Aorta (tissue), 5 donors: ENCODE results near the gene ARHGEF11. TPM values are rescaled to one million over a fixed set of nuclear protein-coding genes. Genes with fewer than 3 reads are reported as not detected.

ENCODE experiments used
- ATAC-seq: fragments of 200-7000 bp; cut with Tn5 transposase; one replicate; pipeline ENCODE4 v1.9.1; 2022; ENCODE audit warnings: moderate library complexity; ENCODE audit not compliant: low FRiP score
- DNase-seq, 2 donors: peaks; one replicate each; pipeline ENCODE4 v3.0.0-alpha.2; 2020
- H3K27ac ChIP-seq, 2 donors: one replicate each; pipeline ENCODE4 v1.5.1; 2013; ENCODE audit warnings: low read length in 2 of 2, mild to moderate bottlenecking in 2 of 2, moderate library complexity in 2 of 2, control low read depth in 1 of 2, inconsistent platforms in 1 of 2, low read depth in 1 of 2
- H3K27me3 ChIP-seq, 2 donors: one replicate each; pipeline ENCODE4 v1.6.1; 2013; ENCODE audit warnings: control low read depth in 1 of 2, low read length in 1 of 2, mild to moderate bottlenecking in 1 of 2, moderate library complexity in 1 of 2; ENCODE audit not compliant: insufficient read depth in 2 of 2, control insufficient read depth in 1 of 2
- H3K36me3 ChIP-seq, 2 donors: one replicate each; pipeline ENCODE4 v1.6.1; 2013; ENCODE audit warnings: control low read depth in 1 of 2, low read length in 1 of 2, mild to moderate bottlenecking in 1 of 2; ENCODE audit not compliant: insufficient read depth in 2 of 2, control insufficient read depth in 1 of 2
- H3K4me1 ChIP-seq, 2 donors: one replicate each; pipeline ENCODE4 v1.6.1; 2013; ENCODE audit warnings: low read length in 2 of 2, control low read depth in 1 of 2, mild to moderate bottlenecking in 1 of 2, moderate library complexity in 1 of 2; ENCODE audit not compliant: insufficient read depth in 2 of 2, control insufficient read depth in 1 of 2
- H3K4me3 ChIP-seq, 2 donors: one replicate each; pipeline ENCODE4 v1.5.1; 2013; ENCODE audit warnings: low read length in 2 of 2, control low read depth in 1 of 2, mild to moderate bottlenecking in 1 of 2
- H3K9me3 ChIP-seq: one replicate; pipeline ENCODE4 v1.6.1; 2013; ENCODE audit warnings: mild to moderate bottlenecking, low read length; ENCODE audit not compliant: control insufficient read depth
- WGBS, 2 donors: extraction: QIAGEN DNeasy Blood & Tissue Kit; methylation state at CpG; one replicate each; pipeline ENCODE4 v1.1.7; 2013; 5-methylcytosine and 5-hydroxymethylcytosine counted together
- intact Hi-C, 2 donors: fragments of 100-400 bp; cut with DNase I; formaldehyde crosslinking; loops; one replicate each; pipeline versions ENCODE4 v1.14.2 to v1.15.0; 2022
- polyA plus RNA-seq, 2 donors: library from polyadenylated mRNA; stranded (reverse); fragments of 200-250 nt; gene quantifications; one replicate each; pipeline ENCODE4 v1.2.3, GENCODE V29; 2013
- total RNA-seq, 2 donors: library from RNA; stranded (reverse); fragmentation: NEBNext Ultra II Directional; extraction: Animal tissue kit (Norgen Biotek cat#: 25700); gene quantifications; one replicate each; pipeline ENCODE4 v1.2.1, GENCODE V29; 2021
- donor health status: healthy with polysubstance abuse.
- donor health status: Bipolar disorder and iron deficiency.
- donor health status: DM: no; HTN: no; CAD: no.
- donor health status: DM: no; HTN: no; CAD: no.
- donor health status: DM: yes; HTN: yes; CAD: no.

The ARHGEF11 gene
- total and polyA plus RNA-seq, 4 donors: 9.3 to 47.8 (median 24.6) TPM

GRCh38 chr1:156993426-156994147 lies 52.0 kb downstream of the ARHGEF11 start:
- H3K36me3 ChIP-seq: no peaks in the 10 kb centered on the region
- no peaks in the 10 kb centered on the region for H3K4me1 ChIP-seq
- H3K27ac ChIP-seq: no peak overlapping the region
- no peak for ATAC-seq
- intact Hi-C loops: no loop called here
- H3K9me3 ChIP-seq: no peaks in the 10 kb centered on the region
- no peaks in the 10 kb centered on the region for H3K27me3 ChIP-seq
- DNase-seq: no peak
- 86 to 91% methylated on average over 6 of the region's 6 CpGs for WGBS, 2 donors
- no peak overlapping the region for H3K4me3 ChIP-seq

GRCh38 chr1:156992215-156992614 lies 53.3 kb downstream of the ARHGEF11 start:
- intact Hi-C loops: no loop called here
- no peak for DNase-seq
- H3K27me3 ChIP-seq: no peaks in the 10 kb centered on the region
- no peaks in the 10 kb centered on the region for H3K9me3 ChIP-seq
- WGBS, 2 donors: 93 to 96% methylated on average over 7 of the region's 7 CpGs
- H3K4me3 ChIP-seq: no peak overlapping the region
- ATAC-seq: no peak
- H3K27ac ChIP-seq: no peak overlapping the region
- H3K36me3 ChIP-seq: no peaks in the 10 kb centered on the region
- H3K4me1 ChIP-seq: no peaks in the 10 kb centered on the region

GRCh38 chr1:156987715-156988114 lies 57.8 kb downstream of the ARHGEF11 start:
- ATAC-seq: no peak
- 86 to 90% methylated on average over 6 of the region's 6 CpGs for WGBS, 2 donors

GRCh38 chr1:156980551-156980950 lies 65.0 kb downstream of the ARHGEF11 start:
- Histone ChIP-seq H3K27me3 (no peaks in the 10 kb centered on the region), H3K9me3 (no peaks in the 10 kb centered on the region), H3K4me3 (no peak overlapping the region), H3K4me1 (no peaks in the 10 kb centered on the region), H3K27ac (no peak overlapping the region), H3K36me3 (peaks cover 13% of the 10 kb centered on the region in 2 donors)
- WGBS, 2 donors: 36 to 50% methylated on average over 4 of the region's 4 CpGs
- DNase-seq: no peak
- intact Hi-C loops: no loop called here
- no peak for ATAC-seq

More at GRCh38 chr1:156987715-156988114, 57.8 kb downstream of the ARHGEF11 start:
- intact Hi-C loops: no loop called here
- H3K36me3 ChIP-seq: peaks cover 3 to 7% of the 10 kb centered on the region in 2 donors
- no peaks in the 10 kb centered on the region for H3K9me3 ChIP-seq
- no peak overlapping the region for H3K4me3 ChIP-seq
- DNase-seq: no peak
- no peaks in the 10 kb centered on the region for H3K4me1 ChIP-seq
- no peaks in the 10 kb centered on the region for H3K27me3 ChIP-seq
- no peak overlapping the region for H3K27ac ChIP-seq

GRCh38 chr1:156975084-156975483 lies 70.5 kb downstream of the ARHGEF11 start:
- no peak overlapping the region for H3K27ac ChIP-seq
- no peak overlapping the region for H3K4me3 ChIP-seq
- ATAC-seq: no peak
- peaks cover 10 to 15% of the 10 kb centered on the region in 2 donors for H3K36me3 ChIP-seq
- intact Hi-C loops: no loop called here
- WGBS, 2 donors: 63 to 70% methylated on average over 2 of the region's 2 CpGs
- no peak for DNase-seq
- no peaks in the 10 kb centered on the region for H3K9me3 ChIP-seq
- no peaks in the 10 kb centered on the region for H3K27me3 ChIP-seq
- no peaks in the 10 kb centered on the region for H3K4me1 ChIP-seq

GRCh38 chr1:156973417-156973816 lies 72.1 kb downstream of the ARHGEF11 start:
- ATAC-seq (no peak), DNase-seq (no peak)
- H3K4me1 ChIP-seq: no peaks in the 10 kb centered on the region
- H3K27ac ChIP-seq: no peak overlapping the region
- no peaks in the 10 kb centered on the region for H3K9me3 ChIP-seq
- intact Hi-C loops: no loop called here
- WGBS, 2 donors: 88 to 100% methylated on average over 2 of the region's 2 CpGs
- peaks cover 9 to 19% of the 10 kb centered on the region in 2 donors for H3K36me3 ChIP-seq
- no peak overlapping the region for H3K4me3 ChIP-seq
- no peaks in the 10 kb centered on the region for H3K27me3 ChIP-seq

GRCh38 chr1:156970017-156970416 lies 75.5 kb downstream of the ARHGEF11 start:
- 88 to 93% methylated on average over 3 of the region's 3 CpGs for WGBS, 2 donors
- Histone ChIP-seq H3K4me3 (no peak overlapping the region), H3K4me1 (no peaks in the 10 kb centered on the region), H3K9me3 (no peaks in the 10 kb centered on the region), H3K36me3 (peaks cover 4 to 18% of the 10 kb centered on the region in 2 donors), H3K27ac (no peak overlapping the region), H3K27me3 (no peaks in the 10 kb centered on the region)
- DNase-seq (no peak), ATAC-seq (no peak)
- intact Hi-C loops: no loop called here

GRCh38 chr1:156969496-156969895 lies 76.0 kb downstream of the ARHGEF11 start:
- 89 to 92% methylated on average over 3 of the region's 3 CpGs for whole genome bisulfite sequencing, 2 donors
- no peak for DNase-seq

GRCh38 chr1:156964441-156964840 lies 81.1 kb downstream of the ARHGEF11 start:
- Histone ChIP-seq H3K27ac (no peak overlapping the region), H3K9me3 (no peaks in the 10 kb centered on the region), H3K4me1 (no peaks in the 10 kb centered on the region), H3K27me3 (no peaks in the 10 kb centered on the region), H3K36me3 (peaks cover 15 to 16% of the 10 kb centered on the region in 2 donors), H3K4me3 (no peak overlapping the region)
- 95 to 96% methylated on average over 2 of the region's 2 CpGs for WGBS, 2 donors
- intact Hi-C loops: no loop called here
- ATAC-seq (no peak), DNase-seq (no peak)

More at GRCh38 chr1:156969496-156969895, 76.0 kb downstream of the ARHGEF11 start:
- no peaks in the 10 kb centered on the region for H3K27me3 ChIP-seq
- intact Hi-C loops: no loop called here
- no peak overlapping the region for H3K27ac ChIP-seq
- no peak overlapping the region for H3K4me3 ChIP-seq
- H3K4me1 ChIP-seq: no peaks in the 10 kb centered on the region
- no peaks in the 10 kb centered on the region for H3K9me3 ChIP-seq
- ATAC-seq: no peak
- peaks cover 4 to 18% of the 10 kb centered on the region in 2 donors for H3K36me3 ChIP-seq
